DMS153 (cell line): ENCODE data around the gene PTBP2.
"Not testable (repeated sequence)": the region's sequence is repeated elsewhere in the genome, so short reads cannot be mapped to it uniquely, and the experiment has no call there.

ENCODE experiments used
- DNase-seq: peaks from one replicate; lab custom pipeline; 2025; lab: John Stamatoyannopoulos, UW

PTBP2 gene

GRCh38 chr1:96741335-96741734, 19.8 kb downstream of the PTBP2 start:
- DNase-seq = no peak

GRCh38 chr1:96746440-96747420, 25.1 kb downstream of the PTBP2 start:
- no peak for DNase-seq

GRCh38 chr1:96747565-96747964, 26.0 kb downstream of the PTBP2 start:
- no peak for DNase-seq

DNA sequence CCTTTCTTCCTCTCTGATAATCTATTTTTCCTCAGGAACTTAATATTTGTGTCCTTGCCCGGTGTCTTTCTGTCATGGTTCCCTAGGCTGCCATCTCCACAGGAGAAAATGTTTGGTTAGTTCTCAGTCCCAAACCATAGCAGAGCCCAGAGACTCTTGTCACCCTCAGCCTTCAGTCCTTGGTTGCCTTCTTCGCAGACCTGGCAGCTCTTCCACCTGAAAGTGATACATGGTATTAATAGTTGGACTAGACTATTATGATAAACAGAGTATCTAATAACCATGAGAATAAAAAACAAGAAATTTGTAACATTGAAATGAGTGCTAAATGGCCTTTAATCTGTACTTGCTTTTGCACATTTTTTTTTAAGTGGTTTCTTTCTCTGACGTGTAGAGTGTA, 26.5 kb downstream of the PTBP2 start:
- no peak for DNase-seq

GRCh38 chr1:96749618-96750017, 28.0 kb downstream of the PTBP2 start:
- DNase-seq = no peak

DNA sequence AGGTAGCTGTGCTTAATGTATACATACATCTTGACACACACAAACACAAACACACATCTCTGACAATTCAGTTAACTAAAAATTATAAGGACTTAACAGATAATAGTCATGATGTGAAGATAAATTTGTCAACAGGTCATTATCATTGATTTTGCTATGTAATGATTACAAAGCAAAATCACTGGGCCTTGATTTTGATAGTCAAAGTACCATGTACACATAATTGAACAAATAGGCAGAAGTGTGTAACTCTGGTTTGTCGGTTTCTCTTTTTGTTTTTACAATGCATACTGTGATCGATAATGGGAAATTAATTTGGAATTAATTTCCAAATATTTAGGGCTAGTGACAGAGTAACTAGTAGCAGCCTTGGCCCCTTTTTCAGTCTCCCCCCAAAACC, 30.8 kb downstream of the PTBP2 start:
- no peak for DNase-seq

DNA sequence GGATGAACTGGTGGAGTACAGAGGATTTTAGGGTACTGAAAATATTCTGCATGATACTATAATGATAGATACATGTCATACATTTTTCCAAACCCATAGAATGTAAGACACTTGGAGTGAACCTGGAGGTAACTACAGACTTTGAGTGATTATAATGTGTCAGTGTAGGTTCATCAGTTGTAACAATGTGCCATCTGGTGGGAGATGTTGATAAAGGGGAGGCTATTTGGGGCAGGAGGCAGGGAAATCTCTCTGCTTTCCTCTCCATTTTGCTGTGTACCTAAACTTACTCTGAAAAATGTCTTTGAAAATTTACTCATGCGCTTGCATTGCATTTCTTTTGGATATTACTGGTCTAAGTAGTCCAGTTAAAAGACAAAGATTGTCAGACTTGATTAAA, 35.2 kb downstream of the PTBP2 start:
- DNase-seq = no peak

GRCh38 chr1:96762586-96762985, 41.0 kb downstream of the PTBP2 start:
- DNase-seq = not testable (repeated sequence)

- no peak for DNase-seq
Measured at GRCh38 chr1:96763514-96763913, 41.9 kb downstream of the PTBP2 start.

DNA sequence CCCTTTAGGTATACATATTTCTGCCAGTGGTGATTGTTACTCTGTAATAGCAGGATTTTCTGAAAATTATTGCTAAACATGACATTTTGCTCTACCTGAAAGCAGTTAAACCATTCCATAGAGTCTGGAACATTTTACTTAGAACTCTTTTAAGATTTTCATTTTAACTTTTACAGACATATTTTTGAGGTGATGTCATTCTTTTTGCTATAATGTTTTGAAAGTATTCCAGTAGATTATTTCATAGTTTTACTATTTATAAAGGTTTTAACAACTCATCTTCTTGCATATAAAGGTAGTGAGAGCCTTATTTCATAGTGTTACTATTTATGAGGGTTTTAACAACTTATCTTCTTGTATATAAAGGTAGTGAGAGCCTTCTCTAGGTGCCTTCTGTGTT, 42.9 kb downstream of the PTBP2 start:
- no peak for DNase-seq

DNA sequence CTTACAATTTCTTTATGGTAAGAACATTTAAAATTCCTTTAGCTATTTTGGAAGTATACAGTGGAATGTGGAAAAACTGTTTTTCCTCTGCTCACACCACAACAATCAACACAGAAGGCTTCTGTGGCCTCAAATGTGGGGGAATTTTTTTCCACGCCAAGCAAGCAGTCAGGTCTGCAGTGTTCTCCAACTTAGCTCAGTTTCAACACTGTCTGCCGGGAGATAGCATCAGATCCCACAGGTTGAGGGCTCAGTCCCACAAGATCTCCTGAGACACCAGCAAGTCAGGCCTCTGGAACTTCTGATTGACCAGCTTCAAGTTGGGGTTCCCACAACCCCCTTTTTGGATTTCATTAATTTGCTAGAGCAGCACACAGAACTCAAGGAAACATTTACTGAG, 50.3 kb downstream of the PTBP2 start:
- DNase-seq = no peak

DNA sequence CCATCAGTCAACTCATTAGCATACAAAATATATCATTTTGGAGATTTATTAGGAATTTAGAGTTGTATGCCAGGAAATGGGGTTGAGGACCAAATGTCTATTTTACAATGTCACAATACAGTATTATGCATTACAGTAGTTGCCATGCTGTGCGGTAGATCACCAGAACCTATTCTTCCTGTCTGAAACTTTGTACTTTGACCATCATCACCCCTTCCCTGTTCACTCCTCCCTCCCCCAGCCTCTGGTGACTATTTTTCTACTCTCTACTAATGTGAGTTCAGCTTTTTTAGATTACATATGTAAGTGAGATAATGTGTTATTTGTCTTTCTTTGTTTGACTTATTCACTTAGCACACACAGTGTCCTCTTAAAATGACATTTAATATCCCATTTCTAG, 50.8 kb downstream of the PTBP2 start:
- DNase-seq = no peak

DNA sequence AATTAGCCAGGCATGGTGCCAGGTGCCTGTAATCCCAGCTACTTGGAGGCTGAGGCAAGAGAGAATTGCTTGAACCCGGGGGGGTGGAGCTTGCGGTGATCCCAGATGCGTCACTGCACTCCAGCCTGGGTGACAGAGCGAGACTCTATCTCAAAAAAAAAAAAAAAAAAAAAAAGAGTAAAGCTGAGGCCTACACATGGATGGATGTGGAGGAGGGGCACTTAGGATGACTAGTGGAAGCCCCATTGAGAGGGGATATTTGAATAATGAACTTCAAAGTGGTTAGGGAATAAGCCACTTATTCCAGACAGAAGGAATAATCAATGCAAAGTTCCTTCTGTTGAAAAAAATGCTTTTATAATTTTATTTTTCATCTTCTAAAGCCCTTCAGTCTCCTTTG, 51.4 kb downstream of the PTBP2 start:
- DNase-seq = no peak

DNA sequence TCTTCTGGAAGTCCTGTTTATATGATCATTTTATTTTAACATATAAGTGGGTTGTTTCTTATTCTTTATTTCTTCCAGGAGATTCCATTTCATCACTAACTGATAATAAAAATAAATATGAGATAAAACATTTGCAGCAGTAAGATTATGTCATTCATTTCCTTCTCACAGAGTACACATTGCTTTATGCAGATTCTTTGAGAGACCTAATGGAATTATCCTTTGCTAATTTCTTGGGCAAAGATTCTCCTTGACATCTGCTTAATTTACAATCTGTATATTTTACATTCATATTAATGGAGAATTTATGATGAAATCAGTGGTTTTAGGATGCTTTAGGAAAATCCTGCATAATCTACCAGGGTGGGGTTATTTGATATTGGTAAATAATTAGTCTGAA, 60.6 kb downstream of the PTBP2 start:
- no peak for DNase-seq

GRCh38 chr1:96782856-96783255, 61.3 kb downstream of the PTBP2 start:
- DNase-seq = no peak

DNA sequence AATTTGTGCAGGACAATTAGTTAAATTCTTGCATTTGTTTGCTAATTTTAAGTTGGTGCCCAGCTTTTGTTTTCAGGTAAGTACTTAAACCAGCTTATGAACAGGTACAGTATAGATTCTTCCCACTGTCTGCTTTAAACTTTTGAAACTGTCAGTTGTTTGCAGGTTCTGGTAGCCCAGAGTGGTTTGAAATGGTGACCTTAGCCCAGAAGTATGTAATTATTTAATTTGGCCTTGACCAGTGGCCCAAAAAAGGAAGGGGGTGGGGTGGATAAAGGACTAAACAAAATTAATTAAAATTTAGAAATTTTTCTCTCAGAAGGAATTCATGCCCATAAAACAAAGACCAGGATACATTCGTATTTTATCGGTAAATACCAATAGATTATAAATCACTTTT, 69.0 kb downstream of the PTBP2 start:
- DNase-seq = no peak

GRCh38 chr1:96792220-96792619, 70.6 kb downstream of the PTBP2 start:
- DNase-seq = no peak

DNA sequence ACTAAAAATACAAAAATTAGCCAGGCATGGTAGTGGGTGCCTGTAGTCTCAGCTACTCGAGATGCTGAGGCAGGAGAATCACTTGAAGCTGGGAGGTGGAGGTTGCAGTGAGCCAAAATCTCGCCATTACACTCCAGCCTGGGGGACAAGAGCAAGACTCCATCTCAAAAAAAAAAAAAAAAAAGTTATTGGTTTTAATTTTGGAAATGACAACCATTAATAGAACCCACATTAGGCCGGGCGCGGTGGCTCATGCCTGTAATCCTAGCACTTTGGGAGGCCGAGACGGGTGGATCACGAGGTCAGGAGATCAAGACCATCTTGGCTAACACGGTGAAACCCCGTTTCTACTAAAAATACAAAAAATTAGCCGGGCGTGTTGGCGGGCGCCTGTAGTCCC, 80.1 kb downstream of the PTBP2 start:
- not testable (repeated sequence) for DNase-seq

DNA sequence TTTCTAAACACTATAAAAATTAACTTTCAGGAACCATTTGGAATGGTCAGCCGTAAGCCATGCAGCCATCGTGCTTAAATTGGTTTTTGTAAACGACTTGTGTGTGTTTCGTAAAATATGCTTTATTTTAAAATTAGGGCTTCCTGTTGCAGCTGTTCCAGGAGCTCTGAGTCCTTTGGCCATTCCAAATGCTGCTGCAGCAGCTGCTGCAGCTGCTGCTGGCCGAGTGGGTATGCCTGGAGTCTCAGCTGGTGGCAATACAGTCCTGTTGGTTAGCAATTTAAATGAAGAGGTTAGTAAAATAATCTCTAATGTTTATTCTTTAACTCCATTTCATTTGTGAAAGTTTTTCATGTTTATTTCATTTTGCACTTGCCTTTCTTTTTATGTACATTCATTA, 83.1 kb downstream of the PTBP2 start:
- DNase-seq = no peak

GRCh38 chr1:96808191-96808590, 86.6 kb downstream of the PTBP2 start:
- no peak for DNase-seq

DNA sequence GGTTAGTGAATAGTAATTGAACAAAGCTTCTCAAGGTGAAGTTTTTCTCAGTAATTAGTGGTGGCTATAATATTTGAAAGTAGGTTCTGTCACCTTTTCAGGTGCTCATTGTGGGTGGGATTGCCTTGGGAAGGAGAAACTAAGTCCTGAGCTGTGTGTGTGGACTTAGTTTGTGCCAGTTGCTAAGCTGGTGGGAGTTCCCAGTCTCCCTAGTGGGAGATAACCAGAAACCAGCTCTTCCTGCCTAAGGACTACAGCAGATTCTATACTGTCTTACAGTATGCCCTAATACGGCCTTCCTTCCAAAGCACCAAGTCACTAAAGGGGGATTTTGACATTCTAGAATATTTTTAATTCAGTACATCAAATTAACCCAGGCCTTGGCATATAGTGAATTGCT, 94.3 kb downstream of the PTBP2 start:
- no peak for DNase-seq

DNA sequence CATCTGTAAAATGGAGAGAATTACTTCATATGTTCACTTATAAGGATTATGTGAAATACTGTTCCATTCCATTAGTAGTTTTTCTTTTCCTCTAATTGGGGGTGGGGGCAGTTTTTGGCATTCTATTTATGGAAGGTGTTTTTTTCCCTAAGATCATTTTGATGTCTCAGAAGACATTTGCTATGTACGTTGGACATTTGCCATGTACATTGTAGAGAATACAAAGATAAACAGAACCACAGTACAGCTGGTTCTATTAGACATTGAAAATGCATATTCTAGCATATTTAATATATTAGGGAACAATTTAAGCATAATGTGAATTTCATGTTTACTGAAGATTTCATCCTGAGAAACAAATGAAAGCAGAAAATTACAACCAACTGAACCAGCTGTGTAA, 98.5 kb downstream of the PTBP2 start:
- DNase-seq = no peak

GRCh38 chr1:96820671-96821070, 99.1 kb downstream of the PTBP2 start:
- DNase-seq = no peak

DNA sequence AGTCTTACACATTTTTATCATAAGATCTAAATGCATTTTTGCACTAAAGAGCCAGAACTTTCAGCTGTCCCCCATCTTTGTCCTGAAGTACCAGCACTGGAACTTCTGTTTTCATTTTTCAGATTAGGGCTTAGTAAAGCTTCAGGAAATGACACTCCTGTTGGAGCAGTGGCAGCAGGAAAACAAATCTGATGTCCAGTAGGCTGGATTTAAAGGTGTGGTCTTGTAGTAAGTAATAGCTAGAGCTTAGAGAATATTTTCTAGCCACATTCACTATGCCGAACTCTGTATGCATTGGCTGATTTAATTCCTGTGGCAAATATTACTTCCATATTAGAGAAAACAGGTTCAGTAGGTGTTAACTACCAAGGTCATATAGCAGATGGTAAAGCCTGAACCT, 103.6 kb downstream of the PTBP2 start:
- no peak for DNase-seq
